ENCODE results near the gene ABHD16B.

DNA sequence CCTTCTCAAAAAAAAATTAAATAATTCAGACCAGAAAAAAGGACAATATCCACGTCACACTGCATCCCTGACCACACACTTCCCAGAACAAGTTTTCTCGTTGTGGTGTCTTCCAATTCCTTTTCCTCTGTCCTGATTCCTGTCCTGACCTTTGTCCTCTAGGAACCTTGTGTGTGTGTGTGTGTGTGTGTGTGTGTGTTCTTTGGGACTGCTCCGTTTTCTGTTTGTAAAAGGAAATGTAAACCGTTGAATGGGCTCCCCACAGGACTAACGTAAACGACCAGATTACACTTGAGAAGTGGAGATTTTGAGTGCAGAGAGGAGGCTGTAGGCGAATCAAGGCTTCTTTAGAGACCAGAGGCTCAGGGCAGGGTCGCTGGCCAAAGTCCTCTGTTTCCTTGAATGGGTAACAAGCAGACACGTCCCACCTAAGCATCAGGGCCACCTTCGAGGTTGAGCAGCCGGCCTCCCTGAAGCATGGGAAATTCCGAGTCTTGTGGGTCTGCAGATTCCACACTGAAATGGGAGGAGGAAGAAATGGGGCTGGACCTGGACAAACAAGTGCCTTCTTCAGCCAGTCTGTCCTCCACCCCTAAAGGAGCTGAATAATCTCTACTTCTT lies 37.5 kb upstream of the ABHD16B start:
- TF ChIP-seq SUZ12 (IDR thresholded peaks at IDR 0.05; ENCODE audit: extremely low read depth, insufficient read depth, insufficient read length) (no peak), YY1 (IDR thresholded peaks at IDR 0.05; ENCODE audit: insufficient read depth, insufficient read length) (no peak)
